ENCODE measurements around the gene OR6C2. TPM values are rescaled to one million over a fixed set of nuclear protein-coding genes. Genes with fewer than 3 reads are reported as not detected.
"Not testable (repeated sequence)": the region's sequence is repeated elsewhere in the genome, so short reads cannot be mapped to it uniquely, and the experiment has no call there.

OR6C2 gene
- total RNA-seq (2012; rRNA removed): not detected in 2 replicates

DNA sequence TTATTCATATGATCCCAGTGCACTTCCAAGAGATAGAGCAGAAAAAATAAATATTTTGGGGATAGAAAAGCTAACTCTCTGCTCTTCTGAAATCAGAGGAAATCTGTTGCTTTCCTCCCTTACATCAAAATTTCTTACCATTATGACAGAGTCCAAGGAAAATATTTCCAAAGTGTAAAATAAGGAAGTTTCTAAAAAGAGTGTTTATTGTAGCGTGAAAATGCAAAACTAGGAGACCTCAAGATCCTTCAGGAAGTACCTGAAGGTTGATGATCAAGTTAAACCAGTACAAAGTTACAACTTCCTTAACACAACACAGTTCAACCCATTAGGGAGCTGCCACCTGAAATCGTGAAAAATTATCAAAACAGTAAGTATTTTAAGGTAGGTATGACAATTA is at the start of gene OR6C2:
Gene OR6C2, plus strand, starts transcription at position 301 of the 400 bp plus-strand sequence. CDS start 8,138 bp downstream, outside the sequence.
- no peak within 1 kb of the TSS for H3K4me2 ChIP-seq (ENCODE audit: low read length)
- no peaks in the 10 kb centered on the region for H3K4me1 ChIP-seq (ENCODE audit: control insufficient read depth, insufficient read depth, low read length)
- H3K4me3 ChIP-seq (ENCODE audit: low read length): no peak within 1 kb of the TSS
- no peaks in the 10 kb centered on the region for H3K36me3 ChIP-seq (ENCODE audit: insufficient read depth, low read length)
- H3K9ac ChIP-seq (ENCODE audit: low read depth, low read length): no peak within 1 kb of the TSS
- H3K9me3 ChIP-seq (replicated peaks; ENCODE audit: low read length): no peaks in the 10 kb centered on the region
- peaks cover 3% of the 10 kb centered on the region for H3K27me3 ChIP-seq (ENCODE audit: control insufficient read depth, insufficient read depth, low read length)

GRCh38 chr12:55396326-55396725 is 47.5 kb upstream of the OR6C2 start:
- H3K27me3 ChIP-seq (ENCODE audit: control insufficient read depth, insufficient read depth, low read length): peaks cover 8% of the 10 kb centered on the region
- H3K4me1 ChIP-seq (ENCODE audit: control insufficient read depth, insufficient read depth, low read length): no peaks in the 10 kb centered on the region
- no peak overlapping the region for H3K4me3 ChIP-seq (ENCODE audit: low read length)
- no peak overlapping the region for H3K4me2 ChIP-seq (ENCODE audit: low read length)
- no peak overlapping the region for H3K9ac ChIP-seq (ENCODE audit: low read depth, low read length)
- H3K9me3 ChIP-seq (replicated peaks; ENCODE audit: low read length): no peaks in the 10 kb centered on the region
- H3K36me3 ChIP-seq (ENCODE audit: insufficient read depth, low read length): no peaks in the 10 kb centered on the region

- Histone ChIP-seq H3K9ac (ENCODE audit: low read depth, low read length) (no peak within 1 kb of the TSS), H3K9me3 (replicated peaks; ENCODE audit: low read length) (no peaks in the 10 kb centered on the region), H3K4me1 (ENCODE audit: control insufficient read depth, insufficient read depth, low read length) (no peaks in the 10 kb centered on the region), H3K27me3 (ENCODE audit: control insufficient read depth, insufficient read depth, low read length) (peaks cover 10% of the 10 kb centered on the region), H3K36me3 (ENCODE audit: insufficient read depth, low read length) (no peaks in the 10 kb centered on the region), H3K4me3 (ENCODE audit: low read length) (no peak within 1 kb of the TSS), H3K4me2 (ENCODE audit: low read length) (no peak within 1 kb of the TSS)
Measured at GRCh38 chr12:55400229-55400628, 43.6 kb upstream of the OR6C2 start, which contains the start of gene OR6C65. Gene OR6C65 (plus strand): TSS chr12:55400529. CDS start chr12:55400529, 0 bp downstream.

DNA sequence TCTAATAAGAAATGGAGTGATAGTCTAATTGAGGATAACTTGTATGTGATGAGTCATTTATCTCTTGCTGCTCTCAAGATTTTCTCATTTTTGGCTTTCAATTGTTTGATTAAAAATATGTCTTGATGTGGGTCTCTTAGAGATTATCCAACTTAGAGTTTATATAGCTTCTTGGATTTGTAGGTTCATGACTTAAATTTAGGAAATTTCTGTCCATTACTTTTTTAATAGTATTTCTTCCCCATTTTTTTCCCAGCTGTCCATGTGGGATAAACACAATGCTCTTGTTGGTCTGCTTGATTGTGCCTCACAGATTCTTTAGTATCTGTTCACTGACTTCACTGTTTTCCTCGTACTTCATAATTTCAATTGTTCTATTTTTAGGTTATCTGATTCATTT is 36.0 kb upstream of the OR6C2 start:
- no peaks in the 10 kb centered on the region for H3K4me1 ChIP-seq (ENCODE audit: control insufficient read depth, insufficient read depth, low read length)
- no peak overlapping the region for H3K4me3 ChIP-seq (ENCODE audit: low read length)
- no peak overlapping the region for H3K4me2 ChIP-seq (ENCODE audit: low read length)
- peaks cover 3% of the 10 kb centered on the region for H3K27me3 ChIP-seq (ENCODE audit: control insufficient read depth, insufficient read depth, low read length)
- no peaks in the 10 kb centered on the region for H3K9me3 ChIP-seq (replicated peaks; ENCODE audit: low read length)
- H3K9ac ChIP-seq (ENCODE audit: low read depth, low read length): no peak overlapping the region
- H3K36me3 ChIP-seq (ENCODE audit: insufficient read depth, low read length): no peaks in the 10 kb centered on the region

GRCh38 chr12:55409133-55409532 is 34.7 kb upstream of the OR6C2 start:
- H3K27me3 ChIP-seq (ENCODE audit: control insufficient read depth, insufficient read depth, low read length); H3K4me2 ChIP-seq (ENCODE audit: low read length): not testable (repeated sequence)

DNA sequence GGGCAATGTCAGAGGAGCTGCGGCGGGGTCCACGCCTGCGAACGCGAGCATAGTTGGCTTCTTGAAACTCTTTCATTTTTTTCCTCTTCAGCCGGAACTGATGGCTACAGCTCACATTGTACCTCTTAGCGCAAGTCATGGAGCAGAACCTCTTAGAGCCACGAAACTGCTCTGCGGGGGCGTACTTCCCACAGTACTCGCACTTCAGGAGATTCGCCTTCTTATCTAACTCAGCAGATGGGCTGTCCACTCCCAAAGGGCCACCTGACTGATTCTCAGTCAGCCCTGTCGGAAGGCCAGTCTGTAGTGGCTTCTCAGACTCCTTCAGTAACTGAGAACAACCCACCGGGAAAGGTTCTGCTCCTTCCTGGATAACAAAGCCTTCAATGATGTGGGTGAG is 31.7 kb upstream of the OR6C2 start:
- not testable (repeated sequence) for H3K4me1 ChIP-seq (ENCODE audit: control insufficient read depth, insufficient read depth, low read length); H3K36me3 ChIP-seq (ENCODE audit: insufficient read depth, low read length); H3K4me2 ChIP-seq (ENCODE audit: low read length); H3K9me3 ChIP-seq (replicated peaks; ENCODE audit: low read length); H3K4me3 ChIP-seq (ENCODE audit: low read length); H3K9ac ChIP-seq (ENCODE audit: low read depth, low read length)
- H3K27me3 ChIP-seq (ENCODE audit: control insufficient read depth, insufficient read depth, low read length): peaks cover 11% of the 10 kb centered on the region

More at GRCh38 chr12:55409133-55409532, 34.7 kb upstream of the OR6C2 start:
- not testable (repeated sequence) for H3K9ac ChIP-seq (ENCODE audit: low read depth, low read length); H3K4me3 ChIP-seq (ENCODE audit: low read length); H3K4me1 ChIP-seq (ENCODE audit: control insufficient read depth, insufficient read depth, low read length); H3K9me3 ChIP-seq (replicated peaks; ENCODE audit: low read length); H3K36me3 ChIP-seq (ENCODE audit: insufficient read depth, low read length)

GRCh38 chr12:55413498-55414388 is 30.1 kb upstream of the OR6C2 start:
- H3K27me3 ChIP-seq (ENCODE audit: control insufficient read depth, insufficient read depth, low read length): not testable (repeated sequence)

GRCh38 chr12:55414396-55414823 is 29.5 kb upstream of the OR6C2 start:
- H3K4me3 ChIP-seq (ENCODE audit: low read length); H3K9ac ChIP-seq (ENCODE audit: low read depth, low read length): not testable (repeated sequence)

More at GRCh38 chr12:55413498-55414388, 30.1 kb upstream of the OR6C2 start:
- not testable (repeated sequence) for H3K9ac ChIP-seq (ENCODE audit: low read depth, low read length); H3K9me3 ChIP-seq (replicated peaks; ENCODE audit: low read length); H3K4me2 ChIP-seq (ENCODE audit: low read length); H3K36me3 ChIP-seq (ENCODE audit: insufficient read depth, low read length); H3K4me3 ChIP-seq (ENCODE audit: low read length); H3K4me1 ChIP-seq (ENCODE audit: control insufficient read depth, insufficient read depth, low read length)

DNA sequence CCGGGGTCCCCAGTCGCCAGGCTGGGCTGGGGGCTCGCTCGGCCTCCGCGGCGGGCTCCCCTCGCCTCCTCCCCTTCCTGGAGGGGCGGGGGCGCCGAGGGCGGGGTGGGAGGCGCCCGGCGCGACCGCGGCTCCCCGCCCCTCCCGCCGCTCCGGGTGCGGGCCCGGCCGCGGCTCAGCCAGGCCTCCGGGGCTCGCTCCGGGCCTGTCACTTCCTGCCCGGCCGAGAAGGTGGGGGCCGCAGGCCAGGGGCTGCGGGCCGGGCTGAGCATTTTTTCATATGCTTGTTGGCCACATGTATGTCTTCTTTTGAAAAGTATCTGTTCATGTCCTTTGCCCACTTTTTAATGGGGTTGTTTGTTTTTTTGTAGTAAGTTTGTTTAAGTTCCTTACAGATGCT is 29.0 kb upstream of the OR6C2 start:
- not testable (repeated sequence) for H3K4me3 ChIP-seq (ENCODE audit: low read length); H3K27me3 ChIP-seq (ENCODE audit: control insufficient read depth, insufficient read depth, low read length); H3K9me3 ChIP-seq (replicated peaks; ENCODE audit: low read length); H3K4me2 ChIP-seq (ENCODE audit: low read length); H3K4me1 ChIP-seq (ENCODE audit: control insufficient read depth, insufficient read depth, low read length); H3K9ac ChIP-seq (ENCODE audit: low read depth, low read length); H3K36me3 ChIP-seq (ENCODE audit: insufficient read depth, low read length)

More at GRCh38 chr12:55414396-55414823, 29.5 kb upstream of the OR6C2 start:
- H3K9me3 ChIP-seq (replicated peaks; ENCODE audit: low read length); H3K4me2 ChIP-seq (ENCODE audit: low read length); H3K36me3 ChIP-seq (ENCODE audit: insufficient read depth, low read length); H3K4me1 ChIP-seq (ENCODE audit: control insufficient read depth, insufficient read depth, low read length); H3K27me3 ChIP-seq (ENCODE audit: control insufficient read depth, insufficient read depth, low read length): not testable (repeated sequence)

DNA sequence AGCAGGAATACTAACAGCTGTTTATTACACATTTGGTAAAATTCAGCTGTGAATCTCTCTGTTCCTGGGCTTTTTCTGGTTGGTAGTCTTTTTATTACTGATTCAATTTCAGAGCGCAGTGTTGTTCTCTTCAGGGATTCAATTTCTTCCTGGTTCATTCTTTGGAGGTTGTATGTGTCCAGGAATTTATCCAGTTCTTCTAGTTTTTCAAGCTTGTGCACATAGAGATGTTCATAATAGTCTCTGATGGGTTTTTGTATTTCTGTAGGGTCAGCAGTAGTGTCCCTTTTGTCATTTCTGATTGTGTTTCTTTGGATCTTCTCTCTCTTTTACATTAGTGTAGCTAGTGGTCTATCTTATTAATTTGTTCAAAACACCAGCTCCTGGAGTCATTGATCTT is 26.9 kb upstream of the OR6C2 start:
- H3K4me2 ChIP-seq (ENCODE audit: low read length): no peak overlapping the region
- no peaks in the 10 kb centered on the region for H3K4me1 ChIP-seq (ENCODE audit: control insufficient read depth, insufficient read depth, low read length)
- H3K9ac ChIP-seq (ENCODE audit: low read depth, low read length): no peak overlapping the region
- H3K36me3 ChIP-seq (ENCODE audit: insufficient read depth, low read length): no peaks in the 10 kb centered on the region
- no peaks in the 10 kb centered on the region for H3K9me3 ChIP-seq (replicated peaks; ENCODE audit: low read length)
- peaks cover 8% of the 10 kb centered on the region for H3K27me3 ChIP-seq (ENCODE audit: control insufficient read depth, insufficient read depth, low read length)
- H3K4me3 ChIP-seq (ENCODE audit: low read length): no peak overlapping the region

DNA sequence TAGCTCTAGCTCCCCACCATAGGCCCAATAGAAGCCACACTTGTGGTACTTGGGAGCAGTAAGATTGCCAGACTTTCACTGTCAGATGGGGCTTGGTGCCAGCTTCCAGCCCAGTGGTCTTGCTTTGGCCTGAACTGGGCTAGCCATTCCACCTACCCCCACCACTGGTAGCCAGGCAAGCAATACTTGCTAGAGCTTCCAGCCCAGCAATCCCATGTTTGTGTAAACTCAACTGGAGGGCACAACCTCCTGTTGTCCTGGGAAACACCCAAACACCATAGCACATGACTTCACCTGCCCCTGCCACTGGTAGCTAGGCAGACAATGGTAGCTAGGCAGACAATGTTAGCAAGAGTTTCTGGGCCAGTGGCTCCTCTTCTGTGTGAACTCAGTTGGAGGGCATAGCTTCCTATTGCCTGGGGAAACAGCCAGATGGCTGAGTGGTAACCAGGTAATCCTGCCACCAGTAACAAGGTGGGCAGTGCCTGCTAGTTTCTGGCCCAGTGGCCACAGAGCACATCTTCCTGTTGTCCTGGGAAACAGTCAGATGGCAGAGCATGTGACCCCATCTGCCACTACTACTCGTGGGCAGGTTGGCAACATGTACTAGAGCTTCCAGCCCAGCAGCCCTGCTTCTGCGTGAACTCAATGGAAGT is 23.4 kb upstream of the OR6C2 start:
- Histone ChIP-seq H3K4me3 (ENCODE audit: low read length) (no peak overlapping the region), H3K36me3 (ENCODE audit: insufficient read depth, low read length) (no peaks in the 10 kb centered on the region), H3K27me3 (ENCODE audit: control insufficient read depth, insufficient read depth, low read length) (peaks cover 8% of the 10 kb centered on the region), H3K4me1 (ENCODE audit: control insufficient read depth, insufficient read depth, low read length) (no peaks in the 10 kb centered on the region), H3K9ac (ENCODE audit: low read depth, low read length) (no peak overlapping the region), H3K9me3 (replicated peaks; ENCODE audit: low read length) (no peaks in the 10 kb centered on the region), H3K4me2 (ENCODE audit: low read length) (no peak overlapping the region)
